Measurements from ENCODE around the gene CCDC124. TPM values are rescaled to one million over a fixed set of nuclear protein-coding genes. Genes with fewer than 3 reads are reported as not detected.

CCDC124 gene
- total RNA-seq, 2 donors from 2014 or later: 56.7 to 65.5 TPM

GRCh38 chr19:17942181-17942580 lies 9.4 kb downstream of the CCDC124 start:
- Histone ChIP-seq H3K27ac (no peak overlapping the region), H3K36me3 (peaks cover 18% of the 10 kb centered on the region), H3K9me3 (no peaks in the 10 kb centered on the region), H3K4me1 (peaks cover 0 to 4% of the 10 kb centered on the region in 2 donors), H3K27me3 (no peaks in the 10 kb centered on the region), H3K4me3 (no peak overlapping the region)
- TF ChIP-seq CTCF (IDR thresholded peaks at IDR 0.05): no peak
- no peak for DNase-seq (ENCODE audit: low spot score)

DNA sequence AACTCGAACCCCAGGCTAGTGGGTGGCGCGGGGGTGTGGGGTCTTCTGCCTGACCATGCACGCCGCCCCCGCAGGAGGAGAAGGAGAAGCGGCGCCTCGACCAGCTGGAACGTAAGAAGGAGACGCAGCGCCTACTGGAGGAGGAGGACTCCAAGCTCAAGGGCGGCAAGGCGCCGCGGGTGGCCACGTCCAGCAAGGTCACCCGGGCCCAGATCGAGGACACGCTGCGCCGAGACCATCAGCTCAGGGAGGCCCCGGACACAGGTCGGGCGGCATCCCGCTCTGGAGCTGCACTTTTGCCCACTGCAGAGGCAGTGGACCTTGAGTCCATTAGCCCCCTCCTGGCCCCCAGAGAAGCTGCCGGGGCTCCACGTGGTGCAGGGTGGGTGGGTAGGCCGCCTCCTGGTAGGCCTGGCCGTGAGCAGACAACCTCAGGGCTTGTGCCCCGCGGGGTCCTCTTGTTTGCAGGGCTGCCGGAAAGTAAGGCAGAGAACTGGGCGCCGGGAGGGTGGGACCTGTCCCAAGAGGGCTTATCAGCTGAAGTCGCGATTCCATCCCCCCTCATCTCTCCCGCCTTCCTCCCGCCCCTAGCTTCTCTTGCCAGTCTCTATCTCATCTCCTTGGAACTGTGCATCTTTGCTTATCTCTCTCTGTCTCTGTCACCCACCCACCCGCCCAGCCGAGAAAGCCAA lies 9.9 kb downstream of the CCDC124 start:
- H3K27me3 ChIP-seq: no peaks in the 10 kb centered on the region
- no peak for TF ChIP-seq CTCF (IDR thresholded peaks at IDR 0.05)
- no peak overlapping the region for H3K27ac ChIP-seq
- no peak for DNase-seq (ENCODE audit: low spot score)
- H3K4me1 ChIP-seq: peaks cover 0 to 7% of the 10 kb centered on the region in 2 donors
- H3K36me3 ChIP-seq: peaks cover 18% of the 10 kb centered on the region
- no peaks in the 10 kb centered on the region for H3K9me3 ChIP-seq
- H3K4me3 ChIP-seq: no peak overlapping the region

DNA sequence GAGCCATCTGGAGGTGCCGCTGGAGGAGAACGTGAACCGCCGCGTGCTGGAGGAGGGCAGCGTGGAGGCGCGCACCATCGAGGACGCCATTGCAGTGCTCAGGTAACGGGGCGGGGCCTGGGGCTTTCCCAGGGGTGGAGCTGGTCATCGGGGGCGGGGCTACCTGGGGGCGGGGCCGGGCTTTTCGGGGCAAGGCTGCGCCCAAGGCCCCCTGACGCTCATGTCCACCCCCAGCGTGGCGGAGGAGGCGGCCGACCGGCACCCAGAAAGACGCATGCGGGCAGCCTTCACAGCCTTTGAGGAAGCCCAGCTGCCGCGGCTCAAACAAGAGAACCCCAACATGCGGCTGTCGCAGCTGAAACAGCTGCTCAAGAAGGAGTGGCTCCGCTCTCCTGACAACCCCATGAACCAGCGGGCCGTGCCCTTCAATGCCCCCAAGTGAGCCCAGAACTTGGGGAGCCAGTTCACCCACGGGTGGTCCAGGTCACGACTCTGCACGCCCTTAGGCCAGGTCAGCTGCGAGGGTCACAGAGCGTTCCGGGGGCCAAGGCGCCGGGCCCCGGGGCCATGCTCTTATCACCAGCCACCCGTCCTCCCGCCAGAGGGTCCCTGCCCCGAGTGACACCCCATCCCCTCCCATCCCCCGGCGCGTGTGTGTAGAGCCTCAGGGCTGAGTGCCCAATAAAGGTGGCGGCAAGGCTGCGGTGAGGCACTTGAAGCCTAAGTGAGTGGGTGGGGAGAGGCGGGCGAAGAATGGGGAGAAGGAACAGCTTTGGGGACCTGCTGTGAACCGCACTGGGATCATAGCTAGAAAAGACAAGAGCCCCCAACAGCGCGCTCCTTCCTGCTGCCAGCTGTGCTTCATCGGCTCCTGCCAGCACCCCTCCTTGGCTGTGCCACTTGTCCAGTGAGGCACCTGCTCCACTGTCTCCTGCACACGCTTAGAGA lies 10.7 kb downstream of the CCDC124 start:
- no peaks in the 10 kb centered on the region for H3K9me3 ChIP-seq
- no peak for TF ChIP-seq CTCF (IDR thresholded peaks at IDR 0.05)
- DNase-seq (ENCODE audit: low spot score): no peak
- H3K4me1 ChIP-seq: peaks cover 0 to 11% of the 10 kb centered on the region in 2 donors
- no peaks in the 10 kb centered on the region for H3K27me3 ChIP-seq
- H3K27ac ChIP-seq: no peak overlapping the region
- peaks cover 18% of the 10 kb centered on the region for H3K36me3 ChIP-seq
- H3K4me3 ChIP-seq: no peak overlapping the region

GRCh38 chr19:17944301-17944700 lies 11.5 kb downstream of the CCDC124 start:
- peaks cover 0 to 19% of the 10 kb centered on the region in 2 donors for H3K4me1 ChIP-seq
- H3K36me3 ChIP-seq: peaks cover 18% of the 10 kb centered on the region
- H3K4me3 ChIP-seq: no peak overlapping the region
- no peak for DNase-seq (ENCODE audit: low spot score)
- H3K9me3 ChIP-seq: no peaks in the 10 kb centered on the region
- no peak overlapping the region for H3K27ac ChIP-seq
- no peak for TF ChIP-seq CTCF (IDR thresholded peaks at IDR 0.05)
- H3K27me3 ChIP-seq: no peaks in the 10 kb centered on the region

DNA sequence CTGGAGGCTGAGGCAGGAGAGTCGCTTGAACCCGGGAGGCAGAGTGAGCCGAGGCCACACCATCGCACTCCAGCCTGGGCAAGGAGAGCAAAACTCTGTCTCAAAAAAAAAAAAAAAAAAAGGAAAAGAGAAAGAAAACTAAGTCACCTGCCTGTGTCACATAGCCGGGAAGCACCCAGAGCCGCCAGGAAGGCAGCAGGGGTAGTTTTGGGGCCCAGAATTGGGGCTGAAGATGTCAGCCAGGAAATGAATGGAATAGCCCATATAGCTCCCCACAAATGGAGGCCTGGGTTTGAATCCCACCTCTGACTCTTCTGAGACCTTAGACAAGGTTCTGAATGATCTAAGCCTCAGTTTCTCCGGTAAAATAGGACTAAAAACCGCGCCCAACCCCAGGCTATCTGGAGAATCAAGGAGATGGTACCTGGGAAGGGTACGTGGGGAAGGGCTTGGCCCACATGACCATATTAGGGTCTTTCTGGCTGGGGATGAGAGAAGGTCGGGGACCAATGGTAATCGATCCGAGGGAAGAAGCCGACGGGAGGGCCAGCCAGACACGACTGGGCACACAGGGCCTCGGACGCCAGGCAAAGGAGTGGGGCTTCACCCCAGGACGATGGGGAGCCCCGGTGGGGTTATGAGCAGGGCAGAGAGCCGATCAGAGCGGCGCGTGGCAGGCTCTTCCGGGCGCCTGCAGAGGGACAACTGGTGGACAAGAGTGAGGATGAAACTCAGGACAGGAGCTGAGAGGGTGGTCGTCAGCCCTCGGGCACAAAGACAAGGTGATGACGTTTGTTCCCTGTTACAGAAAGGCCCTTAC lies 14.4 kb downstream of the CCDC124 start:
- H3K27me3 ChIP-seq: peaks cover 14 to 20% of the 10 kb centered on the region in 2 donors
- peak in 1 of 2 donors; percentile 8 for TF ChIP-seq CTCF (IDR thresholded peaks at IDR 0.05)
- peak overlapping the region; percentile 77 to 83 for H3K4me3 ChIP-seq
- peak overlapping the region in 1 of 2 donors; percentile 64 for H3K27ac ChIP-seq
- no peak for DNase-seq (ENCODE audit: low spot score)
- no peaks in the 10 kb centered on the region for H3K9me3 ChIP-seq
- H3K36me3 ChIP-seq: peaks cover 10% of the 10 kb centered on the region
- H3K4me1 ChIP-seq: peaks cover 0 to 48% of the 10 kb centered on the region in 2 donors

Measured in right atrium auricular region (tissue), 2 donors.